ENCODE measurements around the gene CALD1.

Gene CALD1

DNA sequence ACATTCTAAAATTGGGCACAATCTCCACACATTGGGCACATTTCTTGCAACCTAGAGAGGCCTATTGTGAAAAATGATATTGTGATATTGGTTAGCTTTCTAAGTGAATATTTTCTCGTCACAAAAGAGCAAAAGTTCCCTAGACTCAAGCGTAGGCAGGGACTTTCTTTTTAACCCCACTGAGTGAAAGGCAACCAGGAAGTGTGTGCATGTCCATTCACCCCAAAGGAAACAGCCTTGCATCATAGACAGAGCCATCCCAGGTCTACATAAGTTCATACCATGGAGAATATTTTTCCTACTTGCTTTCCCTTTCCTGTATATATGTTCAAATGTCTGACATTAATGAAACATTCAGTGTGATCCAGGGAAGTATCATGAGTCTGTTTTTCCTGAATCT lies 122.6 kb downstream of the CALD1 start:
- no peak for DNase-seq

DNA sequence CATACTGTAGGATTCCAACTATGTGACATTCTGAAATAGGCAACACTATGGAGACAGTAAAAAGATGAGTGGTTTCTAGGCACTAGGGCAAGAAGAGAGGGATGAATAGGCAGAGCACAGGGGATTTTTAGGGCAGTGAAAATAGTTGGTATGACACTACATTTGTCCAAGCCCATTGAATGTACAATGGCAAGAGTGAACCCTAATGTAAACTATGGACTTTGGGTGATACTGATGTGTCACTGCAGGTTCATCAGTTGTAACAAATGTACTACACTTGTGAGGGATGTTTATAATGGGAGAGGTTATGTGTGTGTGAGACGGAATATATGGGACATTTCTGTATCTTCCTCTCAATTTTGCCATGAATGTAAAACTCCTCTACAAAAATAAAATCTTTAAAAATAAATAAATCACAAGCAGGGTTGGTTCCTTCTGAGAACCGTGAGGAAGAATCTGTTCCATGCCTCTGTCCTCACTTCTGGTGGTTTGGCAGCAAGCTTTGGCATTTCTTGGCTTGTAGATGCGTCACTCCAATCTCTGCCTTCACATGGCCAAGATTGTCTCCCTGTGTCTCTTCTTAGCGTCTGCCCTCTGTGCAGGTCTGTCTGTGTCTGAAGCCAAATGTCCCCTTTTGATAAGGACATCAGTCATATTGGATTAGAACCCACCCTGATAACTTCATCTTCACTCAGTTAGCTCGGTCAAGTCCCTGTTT lies 123.8 kb downstream of the CALD1 start:
- no peak for DNase-seq

DNA sequence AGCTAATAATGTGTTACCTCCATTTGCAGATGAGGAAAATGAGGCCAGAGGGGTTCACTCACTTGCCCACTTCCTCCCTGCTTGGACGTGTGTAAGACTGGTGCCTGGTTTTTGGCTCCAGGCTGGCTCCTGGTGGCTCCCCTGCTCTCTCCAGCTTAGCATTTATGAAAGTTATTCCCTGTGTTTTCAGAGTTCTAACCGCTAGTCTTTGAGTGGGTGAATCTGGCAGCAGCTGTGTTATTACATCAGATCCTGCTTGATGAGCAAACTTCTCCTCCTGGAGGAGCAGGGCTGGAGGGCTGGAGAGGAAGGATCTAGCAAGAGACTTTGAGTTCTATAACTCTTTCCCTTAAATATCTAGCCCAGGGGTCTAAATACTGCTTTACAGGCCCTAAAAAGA lies 125.9 kb downstream of the CALD1 start:
- no peak for DNase-seq

DNA sequence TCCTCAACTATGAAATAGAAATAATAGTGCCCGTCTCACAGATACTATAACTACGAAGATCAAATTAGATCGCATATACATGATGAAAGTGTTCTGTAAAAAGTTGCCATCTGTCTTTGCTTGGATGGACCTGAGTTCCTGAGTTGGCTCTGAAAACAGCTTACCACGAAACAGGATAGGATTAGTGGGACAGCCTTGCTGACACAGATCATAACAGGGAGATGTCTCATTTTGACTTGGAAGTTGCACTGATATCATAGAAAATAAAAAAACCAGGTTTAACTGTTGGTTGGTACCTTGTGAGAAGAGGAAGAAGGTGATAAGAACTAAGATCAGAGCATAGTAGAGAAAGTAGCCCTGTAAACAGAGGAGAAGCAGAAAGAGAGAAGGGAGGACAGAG lies 127.6 kb downstream of the CALD1 start:
- no peak for DNase-seq

DNA sequence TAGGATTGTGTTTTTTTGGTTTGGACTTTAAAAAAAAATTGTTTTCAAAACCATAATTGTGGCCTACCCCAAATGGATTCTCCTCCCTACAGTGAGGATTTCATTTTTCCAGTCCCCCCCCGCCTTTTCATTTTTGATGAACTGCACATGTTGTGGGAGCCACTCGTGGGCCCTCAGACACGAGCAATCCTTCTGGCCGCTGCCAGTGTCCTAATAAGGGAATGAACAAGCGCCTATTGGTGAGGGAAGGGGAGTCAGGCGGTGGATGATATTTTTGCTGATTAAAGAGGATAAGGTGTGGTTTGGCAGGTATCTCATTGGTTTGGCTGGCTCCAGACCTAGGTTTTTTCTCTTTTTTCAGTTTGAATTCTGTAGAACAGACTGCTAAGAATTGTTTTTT lies 128.2 kb downstream of the CALD1 start:
- DNase-seq = no peak

DNA sequence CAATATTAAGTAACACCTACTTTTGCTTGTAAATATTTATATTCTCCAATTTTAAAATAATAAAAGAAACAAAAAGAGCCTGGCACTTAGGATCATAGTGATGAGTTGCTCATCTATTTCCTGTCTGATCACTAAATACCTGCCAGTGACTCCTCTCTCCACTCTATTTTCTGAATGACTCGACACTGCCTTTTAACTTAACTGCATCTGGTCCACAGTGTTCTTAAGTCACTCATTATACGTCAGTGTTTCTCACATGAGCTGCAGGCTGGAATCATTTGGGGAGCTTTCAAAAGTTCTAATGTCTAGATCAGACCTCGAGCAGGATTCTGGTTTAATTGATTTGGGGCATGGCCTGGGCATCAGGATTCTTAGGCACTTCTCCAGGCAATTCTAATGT lies 128.9 kb downstream of the CALD1 start:
- no peak for DNase-seq

DNA sequence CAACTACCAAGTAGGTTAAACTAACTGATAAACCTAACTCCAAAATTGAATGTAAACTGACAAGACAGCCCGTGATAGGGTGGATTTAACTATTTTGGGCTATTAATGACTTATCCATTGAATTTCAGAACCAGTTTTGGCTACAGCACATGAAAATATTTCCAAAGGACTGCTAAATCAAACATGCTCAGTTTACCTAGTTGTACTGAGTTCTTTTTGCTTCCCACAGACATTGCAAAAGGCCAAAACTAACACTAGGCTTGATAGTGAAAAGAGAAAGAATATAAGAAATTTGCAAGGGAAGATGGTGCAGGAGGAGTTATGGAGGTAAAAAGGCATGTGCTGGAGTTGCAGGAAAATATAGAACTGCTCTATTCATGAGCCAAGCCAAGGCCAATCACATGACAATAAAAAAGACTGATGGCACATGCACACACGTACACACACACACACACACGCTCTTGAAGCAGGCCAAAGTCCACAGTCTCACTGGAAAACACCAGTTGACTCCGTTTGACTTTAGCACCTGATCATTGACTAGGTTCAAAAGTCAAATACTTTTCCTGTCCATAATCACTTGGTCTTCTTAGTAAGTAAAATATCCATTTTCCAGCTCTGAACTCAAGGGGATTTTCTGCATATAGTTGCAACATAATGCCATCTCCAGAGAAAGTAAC lies 130.9 kb downstream of the CALD1 start:
- no peak for DNase-seq

DNA sequence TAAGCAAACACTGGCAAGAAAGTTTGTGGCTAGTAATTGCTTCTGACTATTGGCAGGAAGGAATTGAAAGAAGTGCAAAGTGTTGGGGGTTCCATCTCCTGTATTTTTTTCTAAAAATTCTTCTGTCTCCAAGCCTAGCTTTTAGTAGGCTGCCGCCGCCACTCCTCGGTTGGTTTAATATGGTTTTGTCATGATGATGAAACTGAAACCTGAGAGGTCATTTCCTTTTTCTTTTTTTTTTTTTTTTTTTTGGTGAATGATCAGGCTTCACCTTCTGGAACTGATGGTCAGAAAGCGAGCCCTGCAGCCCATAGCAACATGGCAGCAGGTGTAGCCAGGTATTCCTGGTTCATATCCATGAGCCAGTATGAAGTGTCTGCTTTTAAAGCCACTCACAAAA lies 131.5 kb downstream of the CALD1 start:
- no peak for DNase-seq

DNA sequence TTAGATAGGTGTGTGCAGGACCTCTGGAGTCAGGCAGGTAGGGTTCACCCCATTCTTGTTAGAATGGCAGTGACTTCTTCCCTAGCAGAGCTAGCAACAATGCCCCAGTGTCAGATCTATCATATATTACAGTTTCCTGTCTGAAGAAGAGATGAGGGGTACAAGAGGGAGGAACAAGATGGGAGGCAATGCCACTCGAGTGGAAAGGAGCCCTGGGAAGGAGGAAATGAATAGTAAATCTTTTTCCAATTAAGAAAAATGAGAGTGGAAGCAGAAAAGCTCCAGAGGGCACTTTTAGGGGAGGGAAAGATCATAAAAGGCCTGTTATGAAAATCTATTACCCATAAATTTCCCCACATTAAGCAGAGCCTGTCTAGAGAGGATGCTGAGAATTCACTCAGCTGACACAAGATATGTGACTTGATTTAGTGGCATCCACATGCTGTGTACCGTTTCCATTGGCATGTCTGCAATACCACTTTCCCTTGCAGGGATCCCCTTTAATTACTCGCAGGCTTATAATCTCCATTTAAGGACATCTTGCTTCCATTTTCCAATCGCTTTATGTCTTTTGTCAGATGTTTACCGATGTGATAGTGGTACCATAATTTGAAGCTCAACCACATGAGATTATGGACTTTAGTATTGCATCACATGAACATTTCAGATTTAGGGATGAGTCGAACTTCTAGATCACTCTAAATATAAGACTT lies 136.9 kb downstream of the CALD1 start:
- DNase-seq = no peak

DNA sequence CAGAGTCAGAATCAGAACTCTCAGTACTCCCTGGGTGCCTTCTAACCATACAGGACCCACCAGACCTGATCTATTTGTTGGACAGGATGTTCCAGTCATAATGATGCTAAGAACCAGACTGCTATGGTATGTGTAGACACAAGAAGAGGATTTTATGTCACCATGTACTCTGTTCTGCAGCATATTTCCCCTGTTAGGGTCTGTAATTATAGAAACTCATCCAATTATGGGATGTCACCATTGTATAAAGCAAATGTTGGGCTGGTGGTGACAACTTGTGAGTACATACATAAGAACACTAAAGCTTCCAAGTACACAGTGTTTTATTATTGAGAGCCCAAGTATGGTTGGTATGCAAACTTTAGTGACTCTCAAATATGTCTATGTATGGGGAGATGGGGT lies 139.8 kb downstream of the CALD1 start:
- DNase-seq = no peak

DNA sequence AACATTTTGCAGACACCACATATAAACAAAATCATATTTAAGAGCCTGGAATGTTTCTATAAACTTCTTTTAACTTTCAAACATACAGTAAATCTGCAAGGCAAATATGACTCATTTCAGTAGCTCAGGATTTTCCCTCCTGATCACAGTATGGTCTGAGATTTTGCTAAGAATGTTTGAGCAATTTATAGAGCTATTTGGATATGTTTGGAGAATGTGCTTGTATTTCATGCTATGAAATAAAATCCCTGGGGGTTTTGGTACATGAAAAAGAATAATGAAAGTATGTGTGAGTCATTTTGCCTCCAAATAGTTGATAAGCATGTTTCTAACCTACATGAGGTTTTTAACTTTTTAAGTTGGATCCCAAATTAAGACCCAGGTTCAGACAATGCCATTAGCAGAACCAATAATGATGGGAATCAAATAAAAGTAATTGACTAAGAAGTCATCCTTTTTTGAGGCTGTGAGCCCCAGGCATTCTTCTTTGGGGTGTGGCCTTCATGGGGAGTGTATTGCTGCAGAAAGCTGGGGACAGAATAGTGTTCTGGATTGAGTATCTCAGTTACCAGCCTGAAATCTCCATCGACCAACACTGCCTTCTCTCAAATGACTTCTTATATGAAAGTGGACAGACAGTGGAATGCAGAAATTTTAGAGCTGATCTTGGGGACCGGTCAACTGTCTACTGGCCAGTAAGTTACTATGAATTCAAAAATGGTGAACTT lies 140.8 kb downstream of the CALD1 start:
- DNase-seq = no peak

DNA sequence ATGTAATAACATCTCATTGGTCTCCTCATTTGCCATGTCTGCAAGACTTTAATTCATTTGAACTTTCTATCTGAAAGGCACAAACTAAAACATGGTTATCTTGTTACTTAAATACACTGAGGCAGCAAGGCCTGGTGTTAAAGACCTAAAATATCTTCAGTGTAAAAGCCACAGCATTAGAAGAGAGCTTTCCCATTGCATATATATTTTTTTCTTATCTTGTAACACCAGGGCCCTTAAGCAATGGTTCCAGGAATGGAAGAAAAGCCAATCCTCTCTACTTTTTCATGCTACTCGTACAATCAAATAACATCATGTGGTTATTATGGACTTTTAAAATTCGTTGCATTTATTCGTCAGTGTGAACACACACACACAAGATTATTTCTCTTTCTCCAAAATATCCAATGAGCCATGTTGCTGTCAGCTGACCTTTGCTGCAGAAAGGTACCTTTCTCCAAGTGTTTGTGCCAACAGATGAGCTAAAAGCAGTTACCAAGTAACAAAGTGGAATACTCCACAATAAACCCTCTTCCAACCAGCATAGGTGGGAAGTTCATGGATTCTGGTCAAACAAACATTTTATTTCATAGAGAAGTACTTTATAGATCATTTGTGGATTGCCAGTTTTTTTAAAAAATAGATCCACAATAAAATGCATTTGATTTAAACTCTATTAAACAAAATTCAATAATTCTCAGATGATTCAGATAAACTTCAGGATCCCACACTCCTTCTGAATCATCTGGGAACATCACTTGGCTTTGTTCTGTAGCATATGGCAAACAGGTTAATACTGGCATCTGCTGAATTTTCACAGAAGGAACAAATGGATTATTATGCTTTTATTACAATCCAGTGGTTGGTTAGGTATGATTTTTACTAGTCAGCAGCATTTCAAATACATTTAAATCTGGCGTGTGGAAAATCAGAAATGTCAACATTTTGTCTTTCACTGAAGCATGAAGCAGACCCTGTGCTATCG lies 143.6 kb downstream of the CALD1 start:
- no peak for DNase-seq

DNA sequence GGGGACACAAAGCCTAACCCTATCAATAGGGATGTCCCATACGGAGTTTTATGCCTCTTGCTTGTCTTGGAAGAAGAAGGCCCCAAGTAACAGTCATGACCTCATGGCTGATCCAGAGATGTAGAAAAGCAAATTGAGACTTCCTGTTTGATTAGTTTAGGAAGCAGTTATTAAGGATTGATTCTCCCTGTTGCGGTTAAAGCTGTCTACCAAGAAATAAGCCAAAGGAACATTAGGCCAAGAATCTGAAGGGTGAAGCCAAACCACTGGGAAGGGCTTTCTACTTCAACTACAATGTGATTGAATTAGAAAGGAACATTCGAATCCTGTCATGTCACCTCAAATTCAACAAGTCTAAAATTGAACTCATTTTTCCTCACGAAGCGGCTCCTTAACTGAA lies 146.3 kb downstream of the CALD1 start:
- DNase-seq = no peak

DNA sequence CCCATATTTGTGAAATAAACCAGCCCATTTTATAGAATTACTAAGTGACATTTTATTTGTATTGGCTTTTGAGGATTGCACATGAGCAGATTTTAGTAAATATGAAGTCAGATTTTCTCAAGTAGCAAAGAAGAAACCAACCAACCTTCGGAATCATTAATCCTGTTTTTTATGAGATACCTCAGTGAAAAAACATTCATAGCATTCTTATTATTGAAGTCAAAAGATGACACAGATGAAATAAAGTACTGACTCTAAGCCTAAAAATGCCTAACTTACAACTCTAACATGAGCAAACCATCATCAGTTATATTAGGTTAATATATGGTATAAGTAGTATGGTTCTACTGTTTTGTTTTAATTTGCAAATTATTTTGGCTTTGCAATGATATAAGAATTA lies 147.0 kb downstream of the CALD1 start:
- no peak for DNase-seq

DNA sequence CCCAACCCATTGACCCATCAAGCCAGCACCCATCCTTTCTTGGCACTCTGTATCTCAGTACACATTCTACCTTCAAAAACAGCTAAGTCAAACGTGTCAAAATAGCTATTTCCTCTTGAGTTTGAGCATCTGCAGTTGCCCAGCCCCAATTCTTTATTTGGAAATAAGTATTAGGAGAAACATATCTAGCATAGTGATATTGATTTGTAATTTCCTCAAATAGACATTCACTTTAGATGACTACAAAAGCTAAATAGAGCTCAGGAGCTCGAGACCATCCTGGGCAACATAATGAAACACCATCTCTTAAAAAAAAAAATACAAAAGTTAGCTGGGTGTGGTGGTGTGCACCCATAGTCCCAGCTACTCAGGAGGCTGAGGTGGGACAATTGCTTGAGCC lies 147.6 kb downstream of the CALD1 start:
- DNase-seq = no peak

DNA sequence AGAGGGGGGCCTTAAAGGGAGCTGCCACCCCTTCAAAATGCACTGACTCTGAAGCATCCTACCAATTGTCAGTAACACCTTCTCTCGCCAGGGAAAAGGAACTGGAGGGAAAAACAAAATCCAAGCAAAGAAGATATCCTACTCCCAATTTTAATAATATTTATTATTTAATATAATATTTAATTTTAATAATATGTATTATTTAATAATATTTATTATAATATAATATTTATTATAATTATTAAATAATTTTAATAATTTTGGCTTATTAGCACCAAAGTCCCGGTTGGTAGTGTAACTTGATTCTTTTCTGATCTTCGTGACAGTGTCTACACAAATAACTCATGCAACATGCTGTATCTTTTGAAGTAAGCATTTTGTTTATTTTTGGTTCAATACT lies 148.3 kb downstream of the CALD1 start:
- DNase-seq = no peak

DNA sequence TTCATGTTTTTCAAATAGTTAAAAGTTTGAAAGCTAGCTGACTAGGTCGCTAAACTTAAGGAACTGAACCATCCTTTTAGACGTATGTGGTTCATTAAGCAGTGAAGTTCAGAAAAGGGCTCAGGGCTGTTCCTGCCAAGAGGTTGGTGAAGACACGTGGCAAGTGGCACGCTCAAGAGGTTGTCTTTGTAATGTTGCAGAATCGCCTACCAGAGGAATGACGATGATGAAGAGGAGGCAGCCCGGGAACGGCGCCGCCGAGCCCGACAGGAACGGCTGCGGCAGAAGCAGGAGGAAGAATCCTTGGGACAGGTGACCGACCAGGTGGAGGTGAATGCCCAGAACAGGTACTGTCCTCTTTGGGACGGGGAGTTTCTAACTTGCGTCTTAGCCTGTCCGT lies 149.1 kb downstream of the CALD1 start:
- DNase-seq = no peak

DNA sequence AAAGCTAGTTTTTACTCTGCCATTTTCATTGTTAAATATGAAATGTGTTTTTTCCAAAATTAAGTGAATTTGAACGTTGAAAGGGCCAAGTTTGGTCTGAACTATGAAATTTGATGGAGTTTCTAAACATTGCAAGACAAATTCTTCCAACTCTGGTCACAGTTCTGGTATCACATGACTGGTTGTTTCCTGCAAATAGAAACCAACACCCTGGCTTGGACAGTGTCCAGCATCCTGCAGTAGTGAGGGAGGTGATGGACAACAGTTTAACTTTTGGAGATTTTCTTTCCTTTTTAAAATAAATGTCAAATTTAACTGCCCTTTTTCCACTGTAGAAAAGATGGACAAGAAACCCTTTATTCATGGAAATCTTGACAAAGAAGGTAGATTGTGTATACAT lies 152.1 kb downstream of the CALD1 start:
- DNase-seq = no peak

DNA sequence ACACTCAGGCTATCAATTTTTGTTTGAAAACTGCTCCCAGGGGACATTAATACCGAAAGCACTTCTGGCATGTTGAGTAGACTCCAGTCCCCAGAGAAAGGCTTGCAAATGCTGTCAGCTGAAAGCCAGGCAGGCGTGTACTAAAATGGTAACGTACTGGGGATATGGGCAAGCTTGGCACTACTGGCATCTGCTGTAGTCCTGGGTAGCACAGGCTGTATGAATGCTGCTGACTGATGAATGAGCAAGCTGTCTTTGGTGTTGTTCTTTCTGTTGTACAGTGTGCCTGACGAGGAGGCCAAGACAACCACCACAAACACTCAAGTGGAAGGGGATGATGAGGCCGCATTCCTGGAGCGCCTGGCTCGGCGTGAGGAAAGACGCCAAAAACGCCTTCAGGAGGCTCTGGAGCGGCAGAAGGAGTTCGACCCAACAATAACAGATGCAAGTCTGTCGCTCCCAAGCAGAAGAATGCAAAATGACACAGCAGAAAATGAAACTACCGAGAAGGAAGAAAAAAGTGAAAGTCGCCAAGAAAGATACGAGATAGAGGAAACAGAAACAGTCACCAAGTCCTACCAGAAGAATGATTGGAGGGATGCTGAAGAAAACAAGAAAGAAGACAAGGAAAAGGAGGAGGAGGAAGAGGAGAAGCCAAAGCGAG lies 153.4 kb downstream of the CALD1 start:
- no peak for DNase-seq

DNA sequence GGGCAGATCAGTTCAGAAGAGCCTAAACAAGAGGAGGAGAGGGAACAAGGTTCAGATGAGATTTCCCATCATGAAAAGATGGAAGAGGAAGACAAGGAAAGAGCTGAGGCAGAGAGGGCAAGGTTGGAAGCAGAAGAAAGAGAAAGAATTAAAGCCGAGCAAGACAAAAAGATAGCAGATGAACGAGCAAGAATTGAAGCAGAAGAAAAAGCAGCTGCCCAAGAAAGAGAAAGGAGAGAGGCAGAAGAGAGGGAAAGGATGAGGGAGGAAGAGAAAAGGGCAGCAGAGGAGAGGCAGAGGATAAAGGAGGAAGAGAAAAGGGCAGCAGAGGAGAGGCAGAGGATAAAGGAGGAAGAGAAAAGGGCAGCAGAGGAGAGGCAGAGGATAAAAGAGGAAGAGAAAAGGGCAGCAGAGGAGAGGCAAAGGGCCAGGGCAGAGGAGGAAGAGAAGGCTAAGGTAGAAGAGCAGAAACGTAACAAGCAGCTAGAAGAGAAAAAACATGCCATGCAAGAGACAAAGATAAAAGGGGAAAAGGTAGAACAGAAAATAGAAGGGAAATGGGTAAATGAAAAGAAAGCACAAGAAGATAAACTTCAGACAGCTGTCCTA lies 154.1 kb downstream of the CALD1 start:
- DNase-seq = no peak

DNA sequence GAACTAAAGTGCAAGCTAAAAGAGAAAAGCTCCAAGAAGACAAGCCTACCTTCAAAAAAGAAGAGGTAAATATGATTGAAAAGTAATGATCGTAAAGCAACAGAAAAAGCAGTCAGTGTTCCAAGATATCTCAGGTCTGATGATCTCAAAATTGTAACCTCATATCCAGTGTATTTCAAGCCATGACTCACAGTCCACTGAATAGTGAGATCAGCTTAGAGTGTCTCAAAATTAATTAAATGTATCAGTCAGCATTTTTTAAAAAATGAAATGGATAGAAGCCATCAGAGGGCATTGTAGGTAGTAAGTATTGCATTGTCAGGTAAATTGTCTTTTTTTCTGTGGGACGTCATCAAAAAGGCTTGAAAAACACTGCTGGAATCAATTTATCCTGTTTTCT lies 156.3 kb downstream of the CALD1 start:
- no peak for DNase-seq
